GM18870 (cell line): ENCODE data around the gene SLAMF8.

Experiments
- ATAC-seq: cut with Tn5 transposase; IDR thresholded peaks from one replicate; pipeline ENCODE4 v1.9.1; 2021; ENCODE audit warnings: moderate library complexity; ENCODE audit not compliant: unreplicated experiment

Gene SLAMF8

GRCh38 chr1:159868766-159869165, 42.1 kb downstream of the SLAMF8 start:
- no peak for ATAC-seq

DNA sequence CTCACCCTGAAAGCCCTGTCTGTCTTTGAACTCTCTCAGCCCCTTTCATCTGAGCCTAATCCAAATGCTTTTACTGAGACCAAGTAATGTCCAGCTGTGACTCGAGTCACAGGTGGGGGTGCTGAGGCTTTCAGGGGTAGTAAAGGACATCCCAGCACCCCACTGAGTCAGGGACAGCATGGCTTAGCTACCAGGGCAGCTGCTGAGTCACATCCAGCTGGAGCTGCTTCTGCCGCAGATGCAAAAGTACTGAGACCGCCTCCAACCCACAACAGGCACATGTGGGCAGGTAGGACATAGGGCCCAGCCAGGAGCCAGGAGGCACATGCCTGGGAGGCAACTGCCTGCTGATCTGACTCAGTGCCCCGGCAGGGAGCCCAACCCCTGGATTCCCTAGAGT, 42.5 kb downstream of the SLAMF8 start:
- ATAC-seq = no peak

- ATAC-seq = no peak
Observed at GRCh38 chr1:159869607-159870006, 42.9 kb downstream of the SLAMF8 start.

GRCh38 chr1:159870704-159871103, 44.0 kb downstream of the SLAMF8 start:
- ATAC-seq = no peak

DNA sequence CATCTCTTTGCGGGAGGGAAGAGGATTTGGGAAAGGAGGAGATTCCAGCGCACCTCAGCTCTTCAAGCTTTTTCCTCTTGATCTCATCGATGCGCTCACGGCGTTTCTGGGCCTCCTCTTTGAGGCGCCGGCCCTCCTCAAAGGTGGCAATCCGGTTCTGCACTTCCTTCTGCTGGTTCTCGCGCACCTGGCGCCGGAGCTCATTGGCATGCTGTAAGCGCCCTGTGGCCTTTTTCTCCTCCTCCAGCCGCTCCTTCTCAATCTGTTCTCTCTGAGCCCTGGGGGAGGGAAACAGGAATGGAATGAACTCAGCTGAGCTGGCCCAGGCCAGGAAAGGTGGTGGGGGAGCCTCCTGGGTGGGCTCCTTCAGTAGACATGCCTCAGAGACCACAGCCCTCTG, 46.2 kb downstream of the SLAMF8 start:
- no peak for ATAC-seq

- no peak for ATAC-seq
Observed at GRCh38 chr1:159873530-159874143, 47.0 kb downstream of the SLAMF8 start.

- no peak for ATAC-seq
Observed at GRCh38 chr1:159877695-159878444, 51.2 kb downstream of the SLAMF8 start.

GRCh38 chr1:159879136-159879535, 52.5 kb downstream of the SLAMF8 start:
- no peak for ATAC-seq

DNA sequence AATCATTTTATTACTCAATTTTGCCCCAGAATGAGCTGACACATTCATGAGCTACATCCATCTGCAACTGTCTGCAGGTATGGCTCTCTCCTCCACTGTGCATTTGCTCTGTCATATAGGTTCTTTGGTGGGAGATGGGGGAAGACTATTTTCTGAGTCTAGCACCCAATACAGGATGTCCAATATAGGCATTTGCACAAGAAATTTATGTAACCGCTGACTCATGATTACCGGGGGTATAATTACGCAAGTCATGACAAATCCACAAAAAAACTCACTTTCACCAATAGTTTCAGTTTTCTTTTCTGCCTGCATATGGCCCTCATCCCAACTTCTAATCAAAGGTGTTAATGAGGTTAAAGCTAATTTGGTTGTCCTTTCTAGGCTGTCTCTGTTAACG, 53.3 kb downstream of the SLAMF8 start:
- no peak for ATAC-seq

DNA sequence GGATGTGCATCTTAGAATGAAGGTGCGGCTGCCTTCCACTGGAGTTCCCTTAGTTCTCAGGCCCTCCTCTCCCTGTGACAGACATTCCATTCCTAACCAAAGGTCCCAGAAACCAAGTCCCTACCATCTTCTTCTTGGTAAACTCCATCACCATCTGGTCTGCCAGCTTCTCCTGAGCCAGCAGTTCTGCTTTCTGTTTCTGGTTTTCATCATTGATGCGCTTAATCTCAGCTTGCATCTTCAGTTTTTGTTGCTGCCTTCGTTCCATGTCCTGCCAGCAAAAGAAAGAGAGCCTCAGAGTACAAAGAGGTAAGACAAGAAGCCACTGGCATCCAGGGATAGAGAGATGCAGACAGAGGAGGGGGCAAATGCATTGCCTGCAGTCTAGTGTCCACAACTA, 53.8 kb downstream of the SLAMF8 start:
- ATAC-seq = no peak

DNA sequence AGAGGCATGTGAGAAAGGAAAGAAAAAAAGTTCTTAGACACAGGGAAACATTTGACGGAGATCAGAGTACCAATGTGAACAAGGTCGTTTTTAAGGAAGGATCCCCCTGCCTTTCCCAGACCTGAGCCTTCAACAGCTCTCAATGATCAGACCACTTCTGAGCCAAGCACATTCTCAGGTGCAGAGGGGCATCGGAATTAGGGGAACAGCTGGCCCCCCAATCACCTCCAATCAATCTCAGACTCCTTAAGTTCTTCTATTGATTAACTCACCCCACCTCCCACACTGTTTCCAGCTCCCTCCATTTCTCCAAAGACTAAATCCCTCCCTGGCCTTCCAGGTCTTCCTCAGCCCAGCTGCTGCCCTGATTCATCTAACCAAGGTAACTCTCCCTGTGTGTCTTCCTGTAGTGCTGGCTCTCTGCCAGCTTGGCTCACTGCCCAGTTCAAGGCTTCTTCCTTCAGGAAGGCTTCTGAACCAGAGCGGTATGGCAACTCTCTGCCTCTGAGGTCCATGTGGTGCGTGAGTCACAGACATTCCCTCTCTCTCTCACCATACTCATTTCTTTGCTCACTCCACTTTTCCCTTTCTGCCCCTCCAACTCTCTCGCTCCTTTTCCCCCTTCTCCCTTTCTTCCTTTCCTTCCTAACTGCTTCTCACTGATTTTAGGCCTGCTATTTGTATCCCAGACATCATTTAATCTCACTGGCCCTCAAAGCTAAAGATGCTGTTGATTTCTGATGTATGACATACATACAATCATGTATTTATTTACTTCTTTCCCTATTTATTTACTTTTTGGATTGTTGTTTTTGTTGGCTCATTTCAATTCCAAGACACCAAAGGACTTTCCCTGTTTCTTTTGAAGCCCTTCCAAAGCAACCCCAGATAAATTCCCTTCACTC, 55.2 kb downstream of the SLAMF8 start:
- no peak for ATAC-seq

GRCh38 chr1:159882527-159882862, 55.8 kb downstream of the SLAMF8 start:
- ATAC-seq = no peak

DNA sequence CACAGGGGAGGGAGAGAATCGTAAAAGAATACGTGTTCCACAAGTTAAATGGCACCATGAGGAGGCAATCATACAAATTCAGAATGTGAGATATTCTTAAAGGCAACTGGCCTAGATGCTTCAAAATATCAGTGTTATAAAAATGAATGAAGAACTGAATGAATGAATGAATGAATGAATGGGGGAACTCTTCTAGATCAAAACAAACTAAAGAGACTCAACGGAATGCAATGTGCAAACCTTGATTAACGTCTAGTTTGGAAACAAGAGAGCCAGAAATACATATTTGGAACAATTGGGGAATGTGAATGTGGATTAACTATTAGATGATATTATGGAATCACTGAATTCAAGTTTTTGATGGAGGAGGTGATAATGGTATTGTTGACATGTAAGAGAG, 56.5 kb downstream of the SLAMF8 start:
- ATAC-seq = no peak

DNA sequence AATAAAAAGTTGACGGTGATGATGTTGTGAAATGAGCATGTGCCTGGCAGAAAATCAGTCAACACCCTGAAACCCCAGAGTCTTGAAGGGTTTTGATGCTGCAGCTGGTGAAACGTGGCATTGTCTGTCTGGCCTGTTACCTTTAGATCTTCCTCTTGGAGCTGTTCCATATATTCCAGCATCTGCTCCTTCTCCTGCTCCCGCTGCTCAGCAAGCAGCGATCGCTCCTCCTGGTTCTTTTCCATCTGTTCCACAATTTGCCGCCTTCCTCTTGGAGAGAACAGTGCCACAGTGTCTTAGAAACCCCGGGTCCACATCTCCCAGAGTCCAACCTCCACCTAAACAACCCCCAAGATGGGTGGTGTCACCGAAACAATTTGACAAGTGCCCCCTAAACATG, 57.6 kb downstream of the SLAMF8 start:
- no peak for ATAC-seq
